ENCODE results near the gene SWSAP1.

The SWSAP1 gene

DNA sequence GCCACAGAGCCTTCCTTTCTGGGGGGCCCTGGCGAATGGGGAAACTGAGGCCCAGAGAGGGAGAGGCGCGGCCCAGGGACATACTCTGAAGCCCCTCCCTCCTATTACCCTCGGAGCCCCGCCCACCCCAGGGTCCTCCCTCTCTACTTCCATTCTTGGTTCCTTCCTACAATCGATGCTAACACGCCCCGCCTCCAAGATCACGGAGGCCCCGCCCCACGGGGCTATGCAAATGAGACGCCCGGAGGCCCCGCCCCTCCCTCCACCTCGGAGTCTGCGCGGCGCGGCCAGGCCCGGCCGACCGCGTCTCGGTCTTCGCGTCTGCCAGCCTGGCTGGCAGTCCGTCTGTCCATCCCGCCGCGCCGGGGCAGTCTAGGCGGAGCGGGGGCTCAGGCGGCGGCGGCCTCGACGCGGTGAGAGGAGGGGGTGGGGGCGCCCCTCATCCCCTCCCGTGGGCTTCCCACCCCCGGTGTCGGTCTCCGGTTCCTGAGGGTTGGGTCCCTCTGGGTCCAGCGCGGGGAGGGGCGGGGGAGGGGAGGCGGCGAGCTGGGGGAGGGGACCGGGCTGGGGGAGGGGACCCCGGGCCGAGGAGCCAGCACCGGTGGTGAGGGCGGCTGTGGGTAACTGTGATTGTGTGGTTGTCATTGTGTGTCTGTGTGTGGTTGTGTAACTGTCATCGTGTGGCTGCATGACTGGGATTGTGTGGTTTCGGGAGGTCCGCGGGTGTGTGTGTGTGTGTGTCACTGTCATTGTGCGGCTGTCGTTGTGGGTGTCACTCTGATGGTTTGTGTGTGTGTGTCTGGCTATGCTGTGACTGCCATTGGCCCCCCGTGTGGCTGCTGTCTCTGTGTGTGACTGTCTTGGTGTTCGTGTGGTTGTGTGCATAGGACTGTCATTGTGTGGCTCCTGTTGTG, 19.0 kb upstream of the SWSAP1 start, which contains the start of gene PLPPR2:
Gene PLPPR2, plus strand, starts transcription at position 273 of the 914 bp plus-strand sequence. CDS start 2,242 bp downstream, outside the sequence.
- DNase-seq (ENCODE audit: low read depth, low spot score), result peak; percentile 60

DNA sequence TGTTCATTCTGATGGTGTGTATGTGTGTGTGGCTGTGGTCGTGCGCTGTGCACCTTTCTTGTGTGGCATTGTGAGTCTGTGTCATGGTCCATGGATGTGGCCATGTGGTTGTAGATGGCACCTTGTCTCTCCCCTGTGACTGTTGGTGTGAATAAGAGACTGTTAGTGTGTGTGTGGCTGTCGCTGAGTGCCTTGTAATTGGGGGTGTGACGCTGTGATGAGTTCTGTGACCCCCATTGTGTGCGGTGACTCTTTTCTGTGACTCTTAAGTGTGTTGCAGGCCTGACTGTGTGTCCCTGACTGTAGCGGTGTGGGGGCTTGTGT, 18.4 kb upstream of the SWSAP1 start:
- no peak for DNase-seq (ENCODE audit: low read depth, low spot score)

- DNase-seq (ENCODE audit: low read depth, low spot score), result no peak
These were observed 17.6 kb upstream of the SWSAP1 start for GRCh38 chr19:11356676-11357550.

GRCh38 chr19:11359421-11359820, 15.0 kb upstream of the SWSAP1 start:
- no peak for DNase-seq (ENCODE audit: low read depth, low spot score)

- no peak for DNase-seq (ENCODE audit: low read depth, low spot score)
These were observed 13.3 kb upstream of the SWSAP1 start for GRCh38 chr19:11361037-11361770.

DNA sequence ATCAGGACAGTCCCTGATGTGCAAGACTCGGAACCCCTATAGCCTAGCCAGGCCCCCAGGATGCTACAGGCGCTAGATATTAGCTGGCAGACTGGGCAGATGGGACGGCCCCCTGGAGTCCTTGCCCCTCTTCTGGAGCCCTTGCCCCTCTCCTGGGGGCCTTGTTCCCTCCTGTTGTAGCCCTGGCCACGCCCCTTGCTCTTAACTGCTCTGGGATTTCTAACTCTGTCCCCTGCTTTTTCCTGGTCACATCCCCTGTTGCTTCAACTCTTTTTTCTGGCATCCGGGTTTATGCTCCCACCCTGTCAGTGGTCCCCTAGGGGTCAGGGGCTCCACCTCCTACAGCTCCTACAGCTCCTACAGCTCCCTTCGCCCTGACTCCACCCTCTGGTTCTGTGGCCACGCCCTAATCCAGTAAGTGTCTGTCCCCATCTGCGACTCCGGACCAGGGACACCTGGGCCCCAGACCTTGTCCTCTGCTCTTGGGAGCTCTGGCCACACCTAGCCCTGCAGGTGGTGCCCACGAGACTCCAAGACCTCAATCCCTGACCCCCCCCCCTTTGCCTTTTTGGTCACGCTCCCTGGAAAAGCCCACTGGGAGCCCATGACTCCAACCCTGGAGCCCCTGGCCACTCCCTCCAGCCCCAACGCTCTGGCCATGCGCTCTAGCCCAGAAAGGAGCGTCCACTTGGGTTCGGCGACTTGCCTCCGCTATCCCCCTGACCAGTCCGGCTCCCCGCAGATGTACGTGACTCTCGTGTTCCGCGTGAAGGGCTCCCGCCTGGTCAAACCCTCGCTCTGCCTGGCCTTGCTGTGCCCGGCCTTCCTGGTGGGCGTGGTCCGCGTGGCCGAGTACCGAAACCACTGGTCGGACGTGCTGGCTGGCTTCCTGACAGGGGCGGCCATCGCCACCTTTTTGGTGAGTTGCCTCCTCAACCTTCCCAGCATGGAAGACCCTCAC, 12.4 kb upstream of the SWSAP1 start:
- no peak for DNase-seq (ENCODE audit: low read depth, low spot score)

DNA sequence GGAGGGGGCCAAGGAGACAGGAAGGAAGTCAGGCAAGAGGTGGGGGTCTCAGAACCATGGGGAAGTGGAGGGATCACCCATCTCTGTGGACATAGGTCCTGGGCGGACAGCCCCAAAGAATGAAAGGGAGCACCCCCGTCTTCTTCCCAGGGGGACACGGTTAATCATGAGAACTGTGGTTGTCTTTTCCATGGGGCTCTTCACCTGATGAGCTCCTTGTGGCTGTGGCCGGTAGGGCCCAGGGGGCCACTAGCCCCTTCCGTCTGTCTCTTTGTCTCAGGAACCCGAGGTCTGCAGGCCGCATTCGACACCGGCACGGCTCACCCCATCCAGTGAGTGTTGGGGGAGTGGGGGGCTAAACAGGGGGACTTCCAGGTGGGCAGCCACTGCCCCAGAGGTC, 10.6 kb upstream of the SWSAP1 start:
- DNase-seq (ENCODE audit: low read depth, low spot score), result no peak

DNA sequence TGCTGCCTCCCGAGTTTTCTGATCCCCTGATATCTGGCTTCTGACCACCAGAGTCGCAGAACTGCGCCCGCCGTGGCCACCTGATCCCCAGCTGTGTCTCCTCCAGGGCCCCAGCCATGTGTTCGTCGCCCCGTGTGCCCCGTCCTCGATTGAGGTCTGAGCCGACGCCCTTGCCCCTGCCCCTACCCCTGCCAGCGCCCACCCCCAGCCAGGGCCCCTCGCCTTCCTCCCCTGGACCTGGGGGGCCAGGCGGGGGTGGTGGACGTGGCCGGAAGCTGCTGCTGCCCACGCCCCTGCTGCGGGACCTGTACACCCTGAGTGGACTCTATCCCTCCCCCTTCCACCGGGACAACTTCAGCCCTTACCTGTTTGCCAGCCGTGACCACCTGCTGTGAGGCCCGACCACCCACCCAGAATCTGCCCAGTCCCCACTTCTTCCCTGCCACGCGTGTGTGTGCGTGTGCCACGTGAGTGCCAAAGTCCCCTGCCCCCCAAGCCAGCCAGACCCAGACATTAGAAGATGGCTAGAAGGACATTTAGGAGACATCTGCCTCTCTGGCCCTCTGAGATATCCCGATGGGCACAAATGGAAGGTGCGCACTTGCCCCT, 10.1 kb upstream of the SWSAP1 start:
- DNase-seq (ENCODE audit: low read depth, low spot score), result no peak

DNA sequence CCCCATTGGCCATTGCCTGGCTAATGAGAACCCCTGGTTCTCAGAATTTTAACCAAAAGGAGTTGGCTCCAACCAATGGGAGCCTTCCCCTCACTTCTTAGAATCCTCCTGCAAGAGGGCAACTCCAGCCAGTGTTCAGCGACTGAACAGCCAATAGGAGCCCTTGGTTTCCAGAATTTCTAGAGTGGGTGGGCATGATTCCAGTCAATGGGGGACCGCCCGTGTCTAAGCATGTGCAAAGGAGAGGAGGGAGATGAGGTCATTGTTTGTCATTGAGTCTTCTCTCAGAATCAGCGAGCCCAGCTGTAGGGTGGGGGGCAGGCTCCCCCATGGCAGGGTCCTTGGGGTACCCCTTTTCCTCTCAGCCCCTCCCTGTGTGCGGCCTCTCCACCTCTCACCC, 9.5 kb upstream of the SWSAP1 start:
- no peak for DNase-seq (ENCODE audit: low read depth, low spot score)

DNA sequence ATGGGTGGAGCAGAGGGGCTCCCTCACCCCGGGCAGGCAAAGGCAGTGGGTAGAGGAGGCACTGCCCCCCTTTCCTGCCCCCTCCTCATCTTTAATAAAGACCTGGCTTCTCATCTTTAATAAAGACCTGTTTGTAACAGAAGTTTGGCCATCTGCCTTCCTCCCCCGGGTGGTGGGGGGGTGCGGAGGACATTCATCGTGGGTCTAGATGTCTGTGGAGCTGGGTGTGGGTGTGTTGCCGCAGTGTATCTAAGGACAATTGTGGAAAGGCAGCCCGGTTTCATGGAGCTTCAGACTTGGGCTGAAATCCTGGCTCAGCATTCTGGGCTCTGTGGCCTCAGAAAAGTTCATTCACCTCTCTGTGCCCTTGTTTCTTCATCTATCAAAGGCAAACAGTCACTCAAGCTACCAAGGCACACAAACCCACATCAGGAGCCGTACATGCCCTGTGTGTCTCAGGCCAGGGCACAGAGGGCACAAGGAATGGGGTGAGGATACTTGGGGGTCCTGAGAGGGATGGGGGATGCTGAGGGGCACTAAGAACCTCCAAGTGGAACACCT, 8.8 kb upstream of the SWSAP1 start:
- DNase-seq (ENCODE audit: low read depth, low spot score), result no peak

GRCh38 chr19:11367528-11367927, 6.9 kb upstream of the SWSAP1 start:
- no peak for DNase-seq (ENCODE audit: low read depth, low spot score)

GRCh38 chr19:11370744-11371143, 3.7 kb upstream of the SWSAP1 start:
- DNase-seq (ENCODE audit: low read depth, low spot score), result no peak

DNA sequence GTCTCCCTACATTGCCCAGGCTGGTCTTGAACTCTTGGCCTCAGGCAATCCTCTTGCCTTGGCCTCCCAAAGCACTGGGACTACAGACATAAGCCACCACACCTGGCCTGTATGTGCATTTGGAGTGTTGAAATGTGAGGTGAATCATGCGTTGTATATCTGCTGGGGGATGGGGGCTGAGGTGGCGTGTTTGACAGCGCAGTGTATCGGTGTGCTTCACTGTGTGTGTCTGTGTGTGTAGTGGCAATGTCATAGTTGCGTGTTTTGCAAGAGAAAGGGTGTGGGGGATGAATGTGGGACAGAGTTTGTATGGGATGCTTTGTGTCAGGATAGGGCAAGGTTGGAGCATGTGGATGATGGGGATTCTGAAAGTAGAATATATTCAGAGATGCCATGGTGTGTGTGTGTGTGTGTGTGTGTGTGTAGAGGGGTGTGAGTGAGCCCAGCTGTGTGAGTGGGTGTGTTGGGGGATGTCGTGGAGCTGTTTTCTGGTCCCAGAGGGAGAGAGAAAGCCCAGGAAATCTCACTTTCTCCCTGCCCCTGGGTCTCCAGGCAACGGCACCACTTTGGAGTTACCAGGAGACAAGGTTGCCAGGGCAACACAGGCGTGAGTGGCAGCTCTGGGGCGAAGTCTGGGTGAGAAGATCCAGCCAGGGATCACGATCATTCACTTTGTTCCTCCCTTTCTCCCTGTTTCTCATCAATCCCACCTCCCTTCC, 1.1 kb upstream of the SWSAP1 start:
- no peak for DNase-seq (ENCODE audit: low read depth, low spot score)

DNA sequence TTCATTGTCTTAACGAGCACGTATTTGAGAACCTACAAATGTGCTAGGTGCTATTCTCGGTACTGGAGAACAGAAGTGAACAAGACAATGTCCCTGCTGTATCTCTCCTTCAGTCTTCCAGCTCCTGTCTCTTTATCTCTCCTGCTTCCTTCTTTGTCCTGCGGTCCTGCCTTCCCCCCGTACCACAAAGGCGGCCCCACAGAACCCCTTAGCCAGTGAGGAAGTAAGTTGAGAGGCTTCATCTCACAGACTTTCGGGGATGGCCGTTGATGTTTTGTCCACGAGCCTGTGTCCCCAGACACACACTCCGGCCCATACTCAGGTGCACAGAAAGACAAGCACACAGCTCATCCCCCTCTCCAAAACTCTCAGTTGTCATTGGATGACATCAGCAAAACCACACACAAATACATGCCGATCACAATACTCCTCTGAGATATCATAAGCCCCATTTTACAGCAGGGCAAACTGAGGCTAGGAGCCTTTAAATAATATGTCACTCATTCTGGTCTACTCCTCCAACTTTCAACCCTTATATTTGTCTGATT, 507 bp upstream of the SWSAP1 start:
- no peak for DNase-seq (ENCODE audit: low read depth, low spot score)

- DNase-seq (ENCODE audit: low read depth, low spot score), result peak; percentile 49
These were observed 880 bp downstream of the SWSAP1 start for GRCh38 chr19:11375143-11375948.

- DNase-seq (ENCODE audit: low read depth, low spot score), result no peak
These were observed 2.8 kb downstream of the SWSAP1 start for GRCh38 chr19:11377237-11377636.

DNA sequence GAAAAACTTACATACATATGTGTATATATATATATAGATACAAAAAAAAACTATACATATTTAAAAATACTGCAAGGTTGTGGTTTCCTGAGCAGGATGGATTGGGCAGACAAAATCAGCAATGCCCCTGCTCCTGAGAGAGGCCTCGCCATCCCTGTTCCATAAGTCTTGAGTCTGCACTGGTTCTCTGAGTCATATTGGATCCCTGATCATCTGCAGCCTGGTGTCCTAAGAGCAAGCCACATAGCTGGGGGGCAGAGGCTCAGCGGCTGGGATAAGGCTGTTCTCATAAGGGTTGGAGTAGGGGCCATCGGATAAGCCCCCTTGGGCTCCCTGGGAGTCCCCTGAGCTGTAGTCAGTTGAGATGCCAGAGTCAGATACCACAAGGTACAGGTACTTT, 3.3 kb downstream of the SWSAP1 start:
- DNase-seq (ENCODE audit: low read depth, low spot score), result no peak

Measured in activated CD4-positive, CD25-positive, alpha-beta regulatory T cell treated with anti-CD3 and anti-CD28 coated beads, Interleukin-2, amount 50 U/mL, for 16 hours (primary cell).